Measurements from ENCODE around the gene NUMB. TPM values are rescaled to one million over a fixed set of nuclear protein-coding genes. Genes with fewer than 3 reads are reported as not detected.
"Not testable (repeated sequence)": the region's sequence is repeated elsewhere in the genome, so short reads cannot be mapped to it uniquely, and the experiment has no call there.

NUMB gene
- total RNA-seq, 2 experiments from 2014 or later: 35.7 to 54.9 TPM

GRCh38 chr14:73323896-73324399, 134.4 kb downstream of the NUMB start:
- ATAC-seq (no peak), DNase-seq (no peak)
- no peaks in the 10 kb centered on the region for H3K36me3 Mint-ChIP-seq (ENCODE audit: low read depth)
- CTCF ChIA-PET: interaction anchor here (0.7 to 1.0 kb wide), 2 partner anchors 20 to 139 kb away, joined by 3 read pairs; no protein-coding TSS in a partner anchor
- H3K27me3 Mint-ChIP-seq: no peaks in the 10 kb centered on the region
- no peak overlapping the region for H3K4me3 Mint-ChIP-seq
- H3K27ac Mint-ChIP-seq: no peak overlapping the region
- H3K9me3 Mint-ChIP-seq (ENCODE audit: low read depth): no peaks in the 10 kb centered on the region
- H3K4me1 Mint-ChIP-seq: peaks cover 31% of the 10 kb centered on the region
- POLR2A ChIA-PET: no interaction called here
- intact Hi-C loops (cut with DNase I, micrococcal nuclease): no loop called here

- Mint-ChIP-seq H3K9me3 (ENCODE audit: low read depth) (no peaks in the 10 kb centered on the region), H3K27ac (no peak overlapping the region), H3K27me3 (no peaks in the 10 kb centered on the region), H3K4me1 (peaks cover 5% of the 10 kb centered on the region), H3K4me3 (no peak overlapping the region), H3K36me3 (ENCODE audit: low read depth) (no peaks in the 10 kb centered on the region)
- DNase-seq: no peak
- POLR2A ChIA-PET: no interaction called here
- no peak for ATAC-seq
- CTCF ChIA-PET: no interaction called here
- intact Hi-C loops (cut with DNase I, micrococcal nuclease): no loop called here
Measured at GRCh38 chr14:73313151-73313550, 145.2 kb downstream of the NUMB start.

GRCh38 chr14:73312687-73313086, 145.7 kb downstream of the NUMB start:
- no peak for DNase-seq
- Mint-ChIP-seq H3K27ac (no peak overlapping the region), H3K9me3 (ENCODE audit: low read depth) (no peaks in the 10 kb centered on the region), H3K36me3 (ENCODE audit: low read depth) (no peaks in the 10 kb centered on the region), H3K4me1 (peaks cover 5% of the 10 kb centered on the region), H3K27me3 (no peaks in the 10 kb centered on the region), H3K4me3 (no peak overlapping the region)
- ChIA-PET POLR2A (no interaction called here), CTCF (no interaction called here)
- no peak for ATAC-seq
- intact Hi-C loops (cut with DNase I, micrococcal nuclease): no loop called here

GRCh38 chr14:73311708-73312030, 146.7 kb downstream of the NUMB start:
- Mint-ChIP-seq H3K4me3 (no peak overlapping the region), H3K9me3 (ENCODE audit: low read depth) (no peaks in the 10 kb centered on the region)
- POLR2A ChIA-PET: no interaction called here

GRCh38 chr14:73309207-73309606, 149.1 kb downstream of the NUMB start:
- ATAC-seq; H3K4me3 Mint-ChIP-seq; intact Hi-C loops (cut with DNase I, micrococcal nuclease); POLR2A ChIA-PET; CTCF ChIA-PET; DNase-seq; H3K9me3 Mint-ChIP-seq (ENCODE audit: low read depth); H3K36me3 Mint-ChIP-seq (ENCODE audit: low read depth); H3K27ac Mint-ChIP-seq; H3K27me3 Mint-ChIP-seq; H3K4me1 Mint-ChIP-seq: not testable (repeated sequence)

More at GRCh38 chr14:73311708-73312030, 146.7 kb downstream of the NUMB start:
- Mint-ChIP-seq H3K36me3 (ENCODE audit: low read depth) (no peaks in the 10 kb centered on the region), H3K27ac (no peak overlapping the region), H3K27me3 (no peaks in the 10 kb centered on the region), H3K4me1 (peaks cover 5% of the 10 kb centered on the region)
- CTCF ChIA-PET: no interaction called here
- DNase-seq (no peak), ATAC-seq (no peak)
- intact Hi-C loops (cut with DNase I, micrococcal nuclease): no loop called here

GRCh38 chr14:73307261-73307660, 151.1 kb downstream of the NUMB start:
- intact Hi-C loops (cut with DNase I, micrococcal nuclease): no loop called here
- CTCF ChIA-PET: interaction anchor here (0.6 to 1.7 kb wide), 2 partner anchors 12 to 942 kb away, joined by 3 to 7 read pairs; no protein-coding TSS in a partner anchor
- POLR2A ChIA-PET: no interaction called here
- Mint-ChIP-seq H3K27ac (no peak overlapping the region), H3K36me3 (ENCODE audit: low read depth) (no peaks in the 10 kb centered on the region), H3K9me3 (ENCODE audit: low read depth) (no peaks in the 10 kb centered on the region), H3K4me1 (peaks cover 8% of the 10 kb centered on the region), H3K27me3 (no peaks in the 10 kb centered on the region), H3K4me3 (no peak overlapping the region)
- DNase-seq: no peak
- ATAC-seq: no peak

- ATAC-seq (no peak), DNase-seq (no peak)
- CTCF ChIA-PET: interaction anchor here (0.9 to 1.7 kb wide), 3 partner anchors 8 to 166 kb away, joined by 6 to 7 read pairs (median 6); no protein-coding TSS in a partner anchor
- Mint-ChIP-seq H3K27me3 (no peaks in the 10 kb centered on the region), H3K36me3 (ENCODE audit: low read depth) (no peaks in the 10 kb centered on the region), H3K4me3 (no peak overlapping the region), H3K9me3 (ENCODE audit: low read depth) (no peaks in the 10 kb centered on the region), H3K27ac (no peak overlapping the region), H3K4me1 (peaks cover 2% of the 10 kb centered on the region)
- intact Hi-C loops (cut with DNase I, micrococcal nuclease): no loop called here
- POLR2A ChIA-PET: no interaction called here
Measured at GRCh38 chr14:73305499-73305898, 152.8 kb downstream of the NUMB start.

- CTCF ChIA-PET: interaction anchor here (0.5 to 2.9 kb wide), 40 partner anchors 8 to 1039 kb away, joined by 3 to 65 read pairs (median 4); partner anchors contain the start of gene NUMB
- H3K9me3 Mint-ChIP-seq (ENCODE audit: low read depth): no peaks in the 10 kb centered on the region
- intact Hi-C loops (cut with DNase I, micrococcal nuclease): loop anchor here (1.0 to 10.0 kb wide), 4 partner anchors 122 to 340 kb away; partner anchors contain the start of gene ACOT2 (in 1 of the 2)
- peaks cover 19% of the 10 kb centered on the region for H3K36me3 Mint-ChIP-seq (ENCODE audit: low read depth)
- DNase-seq (no peak), ATAC-seq (no peak)
- H3K27ac Mint-ChIP-seq: no peak overlapping the region
- no peak overlapping the region for H3K4me3 Mint-ChIP-seq
- POLR2A ChIA-PET: interaction anchor here (0.7 kb wide), 2 partner anchors 50 to 619 kb away, joined by 6 to 8 read pairs; no protein-coding TSS in a partner anchor
- H3K4me1 Mint-ChIP-seq: peaks cover 18% of the 10 kb centered on the region
- H3K27me3 Mint-ChIP-seq: no peaks in the 10 kb centered on the region
Measured at GRCh38 chr14:73295198-73295796, 163.0 kb downstream of the NUMB start.

GRCh38 chr14:73293782-73294781, 164.3 kb downstream of the NUMB start:
- Mint-ChIP-seq H3K36me3 (ENCODE audit: low read depth) (peaks cover 21% of the 10 kb centered on the region), H3K4me3 (no peak overlapping the region), H3K4me1 (peaks cover 29% of the 10 kb centered on the region), H3K27ac (no peak overlapping the region), H3K27me3 (no peaks in the 10 kb centered on the region), H3K9me3 (ENCODE audit: low read depth) (no peaks in the 10 kb centered on the region)
- ATAC-seq (no peak), DNase-seq (no peak)
- ChIA-PET POLR2A (interaction anchor here (0.5 kb wide), 1 partner anchor 49 kb away, joined by 3 read pairs; no protein-coding TSS in a partner anchor), CTCF (interaction anchor here (0.5 to 2.9 kb wide), 25 partner anchors 10 to 1040 kb away, joined by 3 to 65 read pairs (median 4); partner anchors contain the start of gene NUMB)
- intact Hi-C loops (cut with DNase I, micrococcal nuclease): loop anchor here in 1 of 2 experiments (1.0 to 10.0 kb wide), 4 partner anchors 121 to 403 kb away; partner anchors contain the start of gene ACOT2

GRCh38 chr14:73290279-73290678, 168.1 kb downstream of the NUMB start:
- peak; percentile 75 for ATAC-seq
- no peak overlapping the region for H3K4me3 Mint-ChIP-seq

GRCh38 chr14:73289729-73290128, 168.6 kb downstream of the NUMB start:
- H3K27ac Mint-ChIP-seq: peak overlapping the region; percentile 15
- ChIA-PET CTCF (interaction anchor here (0.9 to 1.6 kb wide), 2 partner anchors 173 to 178 kb away, joined by 3 to 4 read pairs; no protein-coding TSS in a partner anchor), POLR2A (interaction anchor here (1.3 kb wide), 1 partner anchor 178 kb away, joined by 4 read pairs; no protein-coding TSS in a partner anchor)
- intact Hi-C loops (cut with DNase I, micrococcal nuclease): loop anchor here in 1 of 2 experiments (1.0 to 10.0 kb wide), 4 partner anchors 169 to 345 kb away; partner anchors contain the start of genes ACOT2 and NUMB
- H3K9me3 Mint-ChIP-seq (ENCODE audit: low read depth): no peaks in the 10 kb centered on the region
- peaks cover 25% of the 10 kb centered on the region for H3K36me3 Mint-ChIP-seq (ENCODE audit: low read depth)
- DNase-seq (no peak), ATAC-seq (no peak)
- H3K4me3 Mint-ChIP-seq: no peak overlapping the region
- no peaks in the 10 kb centered on the region for H3K27me3 Mint-ChIP-seq
- peaks cover 31% of the 10 kb centered on the region for H3K4me1 Mint-ChIP-seq

More at GRCh38 chr14:73290279-73290678, 168.1 kb downstream of the NUMB start:
- POLR2A ChIA-PET: interaction anchor here (1.3 kb wide), 1 partner anchor 178 kb away, joined by 4 read pairs; no protein-coding TSS in a partner anchor
- Mint-ChIP-seq H3K4me1 (peaks cover 31% of the 10 kb centered on the region), H3K27me3 (no peaks in the 10 kb centered on the region), H3K36me3 (ENCODE audit: low read depth) (peaks cover 25% of the 10 kb centered on the region), H3K9me3 (ENCODE audit: low read depth) (no peaks in the 10 kb centered on the region), H3K27ac (no peak overlapping the region)
- intact Hi-C loops (cut with DNase I, micrococcal nuclease): loop anchor here in 1 of 2 experiments (1.0 to 10.0 kb wide), 4 partner anchors 169 to 345 kb away; partner anchors contain the start of genes ACOT2 and NUMB
- DNase-seq: no peak
- CTCF ChIA-PET: interaction anchor here (0.9 to 1.6 kb wide), 3 partner anchors 173 to 181 kb away, joined by 3 to 4 read pairs (median 3); no protein-coding TSS in a partner anchor
